ENCODE data around the gene AXDND1.

AXDND1 gene

GRCh38 chr1:179548666-179549367, 183.0 kb downstream of the AXDND1 start:
- Histone ChIP-seq H3K9ac (ENCODE audit: low read depth, low read length) (no peak overlapping the region), H3K4me1 (ENCODE audit: control insufficient read depth, insufficient read depth, low read length) (no peaks in the 10 kb centered on the region), H3K36me3 (ENCODE audit: control insufficient read depth, insufficient read depth, low read length) (no peaks in the 10 kb centered on the region), H3K27me3 (ENCODE audit: control insufficient read depth, insufficient read depth, low read length) (no peaks in the 10 kb centered on the region), H3K9me3 (ENCODE audit: control insufficient read depth, insufficient read depth, low read length) (no peaks in the 10 kb centered on the region), H3K4me3 (ENCODE audit: low read depth, low read length) (no peak overlapping the region)

- Histone ChIP-seq H3K4me1 (ENCODE audit: control insufficient read depth, insufficient read depth, low read length) (no peaks in the 10 kb centered on the region), H3K4me3 (ENCODE audit: low read depth, low read length) (no peak overlapping the region), H3K36me3 (ENCODE audit: control insufficient read depth, insufficient read depth, low read length) (no peaks in the 10 kb centered on the region), H3K9me3 (ENCODE audit: control insufficient read depth, insufficient read depth, low read length) (no peaks in the 10 kb centered on the region), H3K9ac (ENCODE audit: low read depth, low read length) (no peak overlapping the region), H3K27me3 (ENCODE audit: control insufficient read depth, insufficient read depth, low read length) (no peaks in the 10 kb centered on the region)
Observed at GRCh38 chr1:179549368-179549700, 183.6 kb downstream of the AXDND1 start.

- Histone ChIP-seq H3K4me3 (ENCODE audit: low read depth, low read length) (no peak overlapping the region), H3K9ac (ENCODE audit: low read depth, low read length) (no peak overlapping the region), H3K36me3 (ENCODE audit: control insufficient read depth, insufficient read depth, low read length) (no peaks in the 10 kb centered on the region), H3K27me3 (ENCODE audit: control insufficient read depth, insufficient read depth, low read length) (no peaks in the 10 kb centered on the region), H3K9me3 (ENCODE audit: control insufficient read depth, insufficient read depth, low read length) (no peaks in the 10 kb centered on the region), H3K4me1 (ENCODE audit: control insufficient read depth, insufficient read depth, low read length) (no peaks in the 10 kb centered on the region)
Observed at GRCh38 chr1:179550746-179551682, 185.2 kb downstream of the AXDND1 start.

- no peaks in the 10 kb centered on the region for H3K36me3 ChIP-seq (ENCODE audit: control insufficient read depth, insufficient read depth, low read length)
Observed at GRCh38 chr1:179554427-179554826, 188.7 kb downstream of the AXDND1 start.

GRCh38 chr1:179558078-179558477, 192.3 kb downstream of the AXDND1 start:
- no peak overlapping the region for H3K9ac ChIP-seq (ENCODE audit: low read depth, low read length)
- H3K9me3 ChIP-seq (ENCODE audit: control insufficient read depth, insufficient read depth, low read length), result no peaks in the 10 kb centered on the region
- H3K27me3 ChIP-seq (ENCODE audit: control insufficient read depth, insufficient read depth, low read length), result no peaks in the 10 kb centered on the region
- no peak overlapping the region for H3K4me3 ChIP-seq (ENCODE audit: low read depth, low read length)
- no peaks in the 10 kb centered on the region for H3K4me1 ChIP-seq (ENCODE audit: control insufficient read depth, insufficient read depth, low read length)
- H3K36me3 ChIP-seq (ENCODE audit: control insufficient read depth, insufficient read depth, low read length), result no peaks in the 10 kb centered on the region

More at GRCh38 chr1:179554427-179554826, 188.7 kb downstream of the AXDND1 start:
- Histone ChIP-seq H3K27me3 (ENCODE audit: control insufficient read depth, insufficient read depth, low read length) (no peaks in the 10 kb centered on the region), H3K9me3 (ENCODE audit: control insufficient read depth, insufficient read depth, low read length) (no peaks in the 10 kb centered on the region), H3K9ac (ENCODE audit: low read depth, low read length) (no peak overlapping the region), H3K4me3 (ENCODE audit: low read depth, low read length) (no peak overlapping the region), H3K4me1 (ENCODE audit: control insufficient read depth, insufficient read depth, low read length) (no peaks in the 10 kb centered on the region)

- Histone ChIP-seq H3K27me3 (ENCODE audit: control insufficient read depth, insufficient read depth, low read length) (peaks cover 53% of the 10 kb centered on the region), H3K9me3 (ENCODE audit: control insufficient read depth, insufficient read depth, low read length) (peaks cover 3% of the 10 kb centered on the region), H3K4me1 (ENCODE audit: control insufficient read depth, insufficient read depth, low read length) (no peaks in the 10 kb centered on the region), H3K9ac (ENCODE audit: low read depth, low read length) (no peak within 1 kb of the TSS), H3K36me3 (ENCODE audit: control insufficient read depth, insufficient read depth, low read length) (no peaks in the 10 kb centered on the region), H3K4me3 (ENCODE audit: low read depth, low read length) (peak within 1 kb of the TSS; percentile 45)
Observed at GRCh38 chr1:179575497-179576314, 209.9 kb downstream of the AXDND1 start, which contains the start of gene NPHS2. TSS of gene NPHS2 (minus strand) at chr1:179575948. CDS start at chr1:179575864, 84 bp downstream.

GRCh38 chr1:179576509-179576908, 210.7 kb downstream of the AXDND1 start:
- Histone ChIP-seq H3K4me1 (ENCODE audit: control insufficient read depth, insufficient read depth, low read length) (no peaks in the 10 kb centered on the region), H3K9me3 (ENCODE audit: control insufficient read depth, insufficient read depth, low read length) (no peaks in the 10 kb centered on the region), H3K9ac (ENCODE audit: low read depth, low read length) (no peak overlapping the region), H3K4me3 (ENCODE audit: low read depth, low read length) (no peak overlapping the region), H3K36me3 (ENCODE audit: control insufficient read depth, insufficient read depth, low read length) (no peaks in the 10 kb centered on the region), H3K27me3 (ENCODE audit: control insufficient read depth, insufficient read depth, low read length) (peaks cover 53% of the 10 kb centered on the region)

- Histone ChIP-seq H3K27me3 (ENCODE audit: control insufficient read depth, insufficient read depth, low read length) (peaks cover 40% of the 10 kb centered on the region), H3K9me3 (ENCODE audit: control insufficient read depth, insufficient read depth, low read length) (no peaks in the 10 kb centered on the region), H3K4me1 (ENCODE audit: control insufficient read depth, insufficient read depth, low read length) (peaks cover 10% of the 10 kb centered on the region), H3K36me3 (ENCODE audit: control insufficient read depth, insufficient read depth, low read length) (no peaks in the 10 kb centered on the region), H3K9ac (ENCODE audit: low read depth, low read length) (no peak overlapping the region), H3K4me3 (ENCODE audit: low read depth, low read length) (no peak overlapping the region)
Observed at GRCh38 chr1:179583771-179584320, 218.1 kb downstream of the AXDND1 start.

- H3K27me3 ChIP-seq (ENCODE audit: control insufficient read depth, insufficient read depth, low read length), result peaks cover 55% of the 10 kb centered on the region
- no peaks in the 10 kb centered on the region for H3K9me3 ChIP-seq (ENCODE audit: control insufficient read depth, insufficient read depth, low read length)
- no peak overlapping the region for H3K9ac ChIP-seq (ENCODE audit: low read depth, low read length)
- H3K36me3 ChIP-seq (ENCODE audit: control insufficient read depth, insufficient read depth, low read length), result no peaks in the 10 kb centered on the region
- peaks cover 10% of the 10 kb centered on the region for H3K4me1 ChIP-seq (ENCODE audit: control insufficient read depth, insufficient read depth, low read length)
- H3K4me3 ChIP-seq (ENCODE audit: low read depth, low read length), result peak overlapping the region; percentile 30
Observed at GRCh38 chr1:179586107-179586823, 220.5 kb downstream of the AXDND1 start.

- H3K27me3 ChIP-seq (ENCODE audit: control insufficient read depth, insufficient read depth, low read length), result peaks cover 60% of the 10 kb centered on the region
- no peaks in the 10 kb centered on the region for H3K9me3 ChIP-seq (ENCODE audit: control insufficient read depth, insufficient read depth, low read length)
- H3K9ac ChIP-seq (ENCODE audit: low read depth, low read length), result no peak overlapping the region
- no peaks in the 10 kb centered on the region for H3K36me3 ChIP-seq (ENCODE audit: control insufficient read depth, insufficient read depth, low read length)
- H3K4me1 ChIP-seq (ENCODE audit: control insufficient read depth, insufficient read depth, low read length), result peaks cover 10% of the 10 kb centered on the region
- no peak overlapping the region for H3K4me3 ChIP-seq (ENCODE audit: low read depth, low read length)
Observed at GRCh38 chr1:179587336-179587735, 221.6 kb downstream of the AXDND1 start.

All from iPS-15b (cell line).